GM06990 (cell line): ENCODE data around the gene FAM177A1.
A peak's percentile ranks its signal among the peaks of the same experiment; 100 is the strongest.

Experiments used
- DNase-seq: peaks from one replicate; pipeline ENCODE4 v3.0.0-alpha.2; 2011; ENCODE audit not compliant: insufficient read length; ENCODE audit errors: extremely low read depth
- H3K27me3 ChIP-seq: replicated peaks from 2 replicates; pipeline ENCODE4 v1.6.0; 2011; ENCODE audit warnings: low read length; ENCODE audit not compliant: control insufficient read depth, insufficient read depth
- H3K36me3 ChIP-seq: 2 replicates; pipeline ENCODE4 v1.5.1; 2011; ENCODE audit warnings: low read length; ENCODE audit not compliant: control insufficient read depth, insufficient read depth
- H3K4me3 ChIP-seq: replicated peaks from 2 replicates; pipeline ENCODE4 v1.5.1; 2011; ENCODE audit warnings: low read depth, mild to moderate bottlenecking, control low read depth, low read length
- TF ChIP-seq, protein P1 (sequence below): IDR thresholded peaks from 2 replicates; pipeline ENCODE4 v1.5.1; 2011; ENCODE audit warnings: low read length, control low read depth, mild to moderate bottlenecking, inconsistent platforms; ENCODE audit not compliant: insufficient read depth, poor library complexity, severe bottlenecking

The FAM177A1 gene

GRCh38 chr14:35042632-35043031 is 3.4 kb upstream of the FAM177A1 start:
- Histone ChIP-seq H3K4me3 (no peak overlapping the region), H3K27me3 (no peaks in the 10 kb centered on the region), H3K36me3 (no peaks in the 10 kb centered on the region)
- DNase-seq = no peak
- TF ChIP-seq, protein P1, sequence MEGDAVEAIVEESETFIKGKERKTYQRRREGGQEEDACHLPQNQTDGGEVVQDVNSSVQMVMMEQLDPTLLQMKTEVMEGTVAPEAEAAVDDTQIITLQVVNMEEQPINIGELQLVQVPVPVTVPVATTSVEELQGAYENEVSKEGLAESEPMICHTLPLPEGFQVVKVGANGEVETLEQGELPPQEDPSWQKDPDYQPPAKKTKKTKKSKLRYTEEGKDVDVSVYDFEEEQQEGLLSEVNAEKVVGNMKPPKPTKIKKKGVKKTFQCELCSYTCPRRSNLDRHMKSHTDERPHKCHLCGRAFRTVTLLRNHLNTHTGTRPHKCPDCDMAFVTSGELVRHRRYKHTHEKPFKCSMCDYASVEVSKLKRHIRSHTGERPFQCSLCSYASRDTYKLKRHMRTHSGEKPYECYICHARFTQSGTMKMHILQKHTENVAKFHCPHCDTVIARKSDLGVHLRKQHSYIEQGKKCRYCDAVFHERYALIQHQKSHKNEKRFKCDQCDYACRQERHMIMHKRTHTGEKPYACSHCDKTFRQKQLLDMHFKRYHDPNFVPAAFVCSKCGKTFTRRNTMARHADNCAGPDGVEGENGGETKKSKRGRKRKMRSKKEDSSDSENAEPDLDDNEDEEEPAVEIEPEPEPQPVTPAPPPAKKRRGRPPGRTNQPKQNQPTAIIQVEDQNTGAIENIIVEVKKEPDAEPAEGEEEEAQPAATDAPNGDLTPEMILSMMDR = no peak

DNA sequence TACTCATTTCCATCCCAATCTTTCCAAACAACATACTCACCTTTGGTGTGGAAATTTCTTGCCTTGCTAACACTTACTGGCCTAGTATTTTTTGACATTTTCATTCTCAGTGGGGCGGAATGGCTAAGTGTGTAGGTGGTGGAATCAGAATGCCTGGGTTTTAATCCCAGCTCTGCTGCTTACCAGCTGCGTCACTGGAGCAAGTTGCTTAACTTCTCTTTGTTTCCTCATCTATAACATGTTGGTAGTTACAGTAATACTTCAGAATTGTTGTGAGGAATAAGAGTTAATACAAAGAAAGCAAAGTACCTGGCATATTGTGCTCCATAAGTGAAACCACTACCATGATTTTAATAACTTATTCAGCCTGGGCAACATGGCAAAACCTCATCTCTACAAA is 3.0 kb upstream of the FAM177A1 start:
- TF ChIP-seq, protein P1 = no peak
- DNase-seq = no peak
- Histone ChIP-seq H3K4me3 (no peak overlapping the region), H3K27me3 (no peaks in the 10 kb centered on the region), H3K36me3 (no peaks in the 10 kb centered on the region)

DNA sequence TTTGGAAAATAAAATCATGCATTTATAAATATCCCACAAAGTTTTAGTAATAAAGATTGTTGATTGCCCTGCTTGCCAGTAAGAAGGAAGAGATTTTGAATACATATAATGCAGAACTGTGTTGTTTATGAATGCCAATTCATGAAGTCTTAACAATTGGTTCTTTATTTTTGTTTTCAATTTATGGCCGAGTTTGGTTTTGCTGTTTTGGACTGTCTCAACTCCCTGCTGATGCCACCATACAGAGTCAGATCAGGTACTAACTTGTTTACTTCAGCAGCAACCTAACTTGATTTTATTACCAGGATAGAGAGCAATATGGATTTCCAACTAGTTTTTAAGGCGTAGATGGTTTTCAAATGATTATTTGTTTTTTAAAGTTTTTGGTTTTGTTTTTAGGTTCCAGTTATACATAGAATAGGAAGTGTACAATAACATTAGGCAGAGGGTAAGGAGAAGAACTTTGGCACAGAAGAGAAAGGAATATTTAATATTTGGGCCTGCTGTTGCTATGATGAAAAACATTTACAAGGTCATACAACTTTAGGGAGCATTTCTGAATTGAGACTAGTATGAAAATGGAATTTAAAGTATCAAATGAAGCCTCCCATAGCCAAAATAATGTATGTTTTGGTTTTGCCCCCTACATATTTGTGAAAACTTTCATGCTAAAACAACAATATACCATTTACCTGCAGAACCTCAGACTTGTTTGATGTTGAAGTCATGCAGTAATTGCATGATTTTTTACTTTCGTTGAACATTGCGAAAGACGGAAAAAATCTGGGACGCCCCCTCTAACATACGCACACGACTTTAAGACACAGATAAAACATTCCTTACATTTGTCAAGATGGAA is 904 bp upstream of the FAM177A1 start:
- no peak for DNase-seq
- H3K27me3 ChIP-seq = no peaks in the 10 kb centered on the region

GRCh38 chr14:35045798-35046047 is 349 bp upstream of the FAM177A1 start:
- Histone ChIP-seq H3K4me3 (peak overlapping the region; percentile 86), H3K27me3 (no peaks in the 10 kb centered on the region), H3K36me3 (no peaks in the 10 kb centered on the region)
- TF ChIP-seq, protein P1 = no peak
- no peak for DNase-seq

More for the DNA sequence above, 904 bp upstream of the FAM177A1 start:
- Histone ChIP-seq H3K36me3 (no peaks in the 10 kb centered on the region), H3K4me3 (peak overlapping the region; percentile 86)
- TF ChIP-seq, protein P1 = no peak

- TF ChIP-seq, protein P1 = no peak
- H3K36me3 ChIP-seq = no peaks in the 10 kb centered on the region
- no peaks in the 10 kb centered on the region for H3K27me3 ChIP-seq
- H3K4me3 ChIP-seq = peak overlapping the region; percentile 83
- no peak for DNase-seq
Observed at GRCh38 chr14:35046751-35047536, 872 bp downstream of the FAM177A1 start.
